A172 (cell line): ENCODE measurements around the gene SIN3B. TPM values are rescaled to one million over a fixed set of nuclear protein-coding genes. Genes with fewer than 3 reads are reported as not detected.

Experiments used
- DNase-seq: peaks from one replicate; pipeline ENCODE4 v3.0.0-alpha.2; 2015; ENCODE audit warnings: low spot score
- total RNA-seq: library from RNA; depleted of rRNA; stranded (reverse); fragments of >200 nt; shearing (Covaris generic); gene quantifications from 2 replicates; pipeline ENCODE4 v1.2.3, GENCODE V29; 2014

Gene SIN3B
- total RNA-seq, 1 experiment from 2014 or later, result 23.9 TPM

DNA sequence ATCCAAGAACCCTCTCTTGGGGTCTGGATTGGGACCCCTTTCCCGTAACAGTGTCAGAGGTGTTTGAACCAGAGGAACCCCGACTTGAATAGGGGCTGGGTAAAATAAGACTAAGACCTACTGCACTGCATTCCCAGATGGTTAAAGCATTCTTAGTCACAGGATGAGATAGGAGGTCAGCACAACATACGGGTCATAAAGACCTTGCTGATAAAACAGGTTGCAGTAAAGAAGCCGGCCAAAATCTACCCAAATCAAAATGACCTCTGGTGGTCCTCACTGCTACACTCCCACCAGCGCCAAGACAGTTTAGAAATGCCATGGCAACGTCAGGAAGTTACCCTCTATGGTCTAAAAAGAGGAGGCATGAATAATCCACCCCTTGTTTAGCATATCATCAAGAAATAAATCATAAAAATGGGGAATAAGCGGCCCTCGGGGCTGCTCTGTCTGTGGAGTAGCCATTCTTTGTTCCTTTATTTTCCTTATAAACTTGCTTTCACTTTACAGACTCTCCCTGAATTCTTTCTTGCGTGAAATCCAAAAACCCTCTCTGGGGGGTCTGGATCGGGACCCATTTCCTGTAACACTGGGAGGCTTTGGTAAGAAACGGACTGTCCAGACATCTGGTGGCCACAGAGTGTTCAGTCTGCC is 4.4 kb upstream of the SIN3B start:
- DNase-seq, result peak; percentile 71

- DNase-seq, result peak; percentile 77
Observed at GRCh38 chr19:16825312-16826052, 3.7 kb upstream of the SIN3B start.

DNA sequence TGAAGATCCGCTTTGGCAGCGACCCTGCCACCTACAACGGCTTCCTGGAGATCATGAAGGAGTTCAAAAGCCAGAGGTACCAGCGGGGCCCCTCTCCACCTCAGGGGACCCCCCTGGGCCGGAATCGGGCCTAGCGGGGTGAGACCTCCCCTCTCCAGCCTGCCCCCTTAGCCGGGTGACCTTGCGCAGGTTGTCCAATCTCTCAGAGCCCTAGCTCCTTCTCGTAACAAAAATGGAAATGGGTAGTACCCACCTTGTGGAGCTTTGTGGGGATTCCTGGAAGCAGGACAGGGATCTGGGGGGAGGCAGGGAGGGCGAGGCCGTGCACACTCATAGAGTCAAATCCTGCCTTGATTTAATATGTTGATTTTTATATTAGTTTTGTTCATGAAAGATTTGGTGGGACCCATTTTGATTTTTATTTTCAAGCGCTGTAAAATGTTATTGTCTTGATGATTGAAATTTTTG is 658 bp downstream of the SIN3B start:
- no peak for DNase-seq

DNA sequence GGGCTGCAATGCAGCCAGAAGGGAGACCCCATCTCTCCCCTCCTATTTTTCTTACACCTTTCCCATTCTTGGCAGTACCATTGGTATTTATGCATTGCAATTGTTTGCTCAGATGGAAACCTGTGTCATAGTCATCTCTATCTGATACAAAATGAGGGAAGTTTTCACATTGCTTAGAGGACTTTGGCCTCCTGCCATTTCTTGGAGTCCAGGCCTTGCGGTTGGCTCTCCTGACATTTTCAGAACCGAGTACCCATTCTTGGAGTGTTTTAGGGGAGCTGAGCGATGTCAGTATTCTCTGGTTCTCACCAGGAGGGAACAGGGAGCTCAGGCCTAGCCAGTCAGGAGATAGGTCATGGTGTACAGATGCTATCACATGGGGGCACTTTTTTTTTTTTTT is 1.5 kb downstream of the SIN3B start:
- no peak for DNase-seq

GRCh38 chr19:16831531-16831930 is 2.3 kb downstream of the SIN3B start:
- DNase-seq, result no peak

DNA sequence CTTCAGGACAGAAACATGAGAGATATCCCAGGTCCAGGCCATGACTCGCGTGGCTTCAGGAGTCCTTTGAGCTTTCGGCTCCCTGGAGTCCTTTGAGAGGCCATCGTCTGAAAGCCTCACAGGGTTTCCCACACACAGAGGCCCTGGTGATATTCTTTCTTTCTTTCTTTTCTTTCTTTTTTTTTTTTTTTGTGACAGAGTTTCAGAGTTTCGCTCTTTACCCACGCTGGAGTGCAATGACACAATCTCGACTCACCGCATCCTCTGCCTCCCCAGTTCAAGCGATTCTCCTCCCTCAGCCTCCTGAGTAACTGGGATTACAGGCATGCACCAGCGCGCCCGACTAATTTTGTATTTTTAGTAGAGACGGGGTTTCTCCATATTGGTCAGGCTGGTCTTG is 5.5 kb downstream of the SIN3B start:
- peak; percentile 45 for DNase-seq

GRCh38 chr19:16836115-16837034 is 7.2 kb downstream of the SIN3B start:
- no peak for DNase-seq

- no peak for DNase-seq
Observed at GRCh38 chr19:16837035-16837362, 7.8 kb downstream of the SIN3B start.

- no peak for DNase-seq
Observed at GRCh38 chr19:16841391-16841926, 12.3 kb downstream of the SIN3B start.

DNA sequence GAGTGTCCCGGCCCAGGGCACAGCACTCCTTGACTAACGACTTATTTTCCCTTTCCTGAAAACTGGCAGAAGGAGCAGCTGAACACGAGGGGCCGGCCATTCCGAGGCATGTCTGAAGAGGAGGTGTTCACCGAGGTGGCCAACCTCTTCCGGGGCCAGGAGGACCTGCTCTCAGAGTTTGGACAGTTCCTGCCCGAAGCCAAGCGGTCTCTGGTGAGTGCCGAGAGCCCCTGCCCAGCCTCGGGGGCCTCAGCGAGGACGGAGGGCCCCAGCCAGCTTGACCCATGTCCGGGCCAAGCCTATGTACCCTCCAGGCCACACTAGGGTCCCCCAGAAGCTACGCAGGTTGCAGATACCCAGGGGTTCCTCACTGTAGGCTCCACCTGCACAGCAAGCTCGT is 17.7 kb downstream of the SIN3B start:
- no peak for DNase-seq

- no peak for DNase-seq
Observed at GRCh38 chr19:16847430-16847829, 18.2 kb downstream of the SIN3B start.

- peak; percentile 38 for DNase-seq
Observed at GRCh38 chr19:16849168-16849567, 20.0 kb downstream of the SIN3B start.

GRCh38 chr19:16850133-16850532 is 20.9 kb downstream of the SIN3B start:
- no peak for DNase-seq

GRCh38 chr19:16851031-16851712 is 22.0 kb downstream of the SIN3B start:
- DNase-seq, result peak; percentile 46

DNA sequence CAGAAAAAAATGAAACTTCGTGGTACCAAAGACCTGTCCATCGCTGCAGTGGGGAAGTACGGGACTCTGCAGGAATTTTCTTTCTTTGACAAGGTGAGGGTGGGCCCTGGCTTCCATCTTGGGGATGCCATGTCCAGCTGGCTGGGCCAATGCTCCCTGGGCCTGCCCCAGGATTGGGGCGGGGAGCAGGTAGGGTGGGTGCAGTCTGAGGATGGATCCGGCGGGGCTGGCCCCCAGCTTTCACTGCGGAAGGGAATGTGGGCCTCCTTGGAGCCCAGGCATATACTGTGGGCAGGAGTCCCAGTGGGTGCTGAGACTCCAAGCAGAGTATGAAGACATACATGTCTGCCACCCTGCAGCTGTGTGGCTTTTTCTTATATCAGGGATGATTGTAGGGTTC is 23.9 kb downstream of the SIN3B start:
- no peak for DNase-seq

GRCh38 chr19:16856091-16856490 is 26.9 kb downstream of the SIN3B start:
- no peak for DNase-seq

DNA sequence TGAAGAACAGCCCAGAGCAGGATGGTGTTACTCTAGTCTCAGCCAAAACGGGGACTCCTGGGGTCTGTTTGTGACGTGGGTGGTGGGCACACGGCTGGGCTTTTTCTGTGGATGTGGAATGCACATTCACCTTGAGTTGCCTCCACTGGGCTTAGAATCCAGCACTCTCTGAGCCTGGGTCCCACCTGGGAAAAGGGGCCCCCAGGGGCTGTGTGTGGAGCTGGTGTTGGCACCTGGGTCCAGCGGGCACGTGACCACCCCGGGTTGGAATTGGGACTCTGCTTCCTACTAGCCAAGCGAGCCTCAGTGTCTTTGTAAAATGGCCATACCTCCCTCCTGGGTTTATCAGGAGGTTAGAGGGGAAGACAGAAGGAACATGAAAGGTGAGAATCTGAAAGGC is 30.4 kb downstream of the SIN3B start:
- DNase-seq, result no peak

GRCh38 chr19:16860118-16860517 is 30.9 kb downstream of the SIN3B start:
- no peak for DNase-seq

DNA sequence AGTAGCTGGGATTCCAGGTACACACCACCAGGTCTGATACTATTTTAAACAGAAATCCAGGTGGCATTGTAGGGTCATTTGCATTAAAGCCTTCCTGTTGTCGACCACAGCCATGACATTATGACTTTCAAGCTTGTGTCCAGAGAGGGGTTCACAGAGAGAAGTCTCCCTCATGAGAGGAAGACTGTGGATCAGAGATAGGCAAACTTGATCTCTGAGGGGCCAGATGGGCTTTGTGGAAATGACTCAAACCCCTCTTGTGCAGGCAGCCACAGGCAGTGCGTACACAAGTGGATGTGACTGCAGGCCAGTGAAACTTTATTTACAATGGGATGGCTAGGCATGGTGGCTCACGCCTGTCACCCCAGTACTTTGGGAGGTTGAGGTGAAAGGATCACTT is 31.8 kb downstream of the SIN3B start:
- no peak for DNase-seq

- DNase-seq, result no peak
Observed at GRCh38 chr19:16861834-16862233, 32.6 kb downstream of the SIN3B start.

- DNase-seq, result no peak
Observed at GRCh38 chr19:16862826-16863415, 33.7 kb downstream of the SIN3B start.
